Measurements from ENCODE around the gene C6orf141. TPM values are rescaled to one million over a fixed set of nuclear protein-coding genes. Genes with fewer than 3 reads are reported as not detected.

Gene C6orf141
- total RNA-seq, 4 donors from 2014 or later, result 1.0 to 7.8 (median 1.5) TPM; not detected in 1

DNA sequence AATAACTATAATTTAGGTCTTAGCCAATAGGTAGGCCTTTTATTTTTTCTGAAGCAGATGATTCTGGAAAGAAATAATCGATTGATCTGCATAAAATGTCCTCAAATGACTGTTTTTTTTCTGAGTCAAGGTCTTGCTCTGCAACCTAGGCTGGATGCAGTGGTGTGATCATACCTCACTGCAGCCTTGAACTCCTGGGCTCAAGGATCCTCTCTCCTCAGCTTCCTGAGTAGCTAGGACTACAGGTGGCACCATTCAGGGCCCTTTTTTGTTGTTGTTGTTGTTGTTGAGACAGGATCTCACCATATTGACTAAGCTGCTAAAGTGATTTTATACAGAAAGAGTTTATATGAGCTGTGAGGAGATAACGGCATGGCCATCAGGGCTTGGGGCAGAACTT lies 32.5 kb upstream of the C6orf141 start:
- DNase-seq (no peak), ATAC-seq (no peak)
- Histone ChIP-seq H3K9me3 (no peaks in the 10 kb centered on the region), H3K4me1 (no peaks in the 10 kb centered on the region), H3K4me3 (no peak overlapping the region), H3K27ac (no peak overlapping the region), H3K36me3 (no peaks in the 10 kb centered on the region), H3K27me3 (no peaks in the 10 kb centered on the region)
- intact Hi-C loops (cut with DNase I; ENCODE audit: low total_unique reads), result no loop called here
- in situ Hi-C loops (cut with MboI; ENCODE audit: low sequenced_read_pairs in 4 of 4), result no loop called here
- TF ChIP-seq, protein P1, sequence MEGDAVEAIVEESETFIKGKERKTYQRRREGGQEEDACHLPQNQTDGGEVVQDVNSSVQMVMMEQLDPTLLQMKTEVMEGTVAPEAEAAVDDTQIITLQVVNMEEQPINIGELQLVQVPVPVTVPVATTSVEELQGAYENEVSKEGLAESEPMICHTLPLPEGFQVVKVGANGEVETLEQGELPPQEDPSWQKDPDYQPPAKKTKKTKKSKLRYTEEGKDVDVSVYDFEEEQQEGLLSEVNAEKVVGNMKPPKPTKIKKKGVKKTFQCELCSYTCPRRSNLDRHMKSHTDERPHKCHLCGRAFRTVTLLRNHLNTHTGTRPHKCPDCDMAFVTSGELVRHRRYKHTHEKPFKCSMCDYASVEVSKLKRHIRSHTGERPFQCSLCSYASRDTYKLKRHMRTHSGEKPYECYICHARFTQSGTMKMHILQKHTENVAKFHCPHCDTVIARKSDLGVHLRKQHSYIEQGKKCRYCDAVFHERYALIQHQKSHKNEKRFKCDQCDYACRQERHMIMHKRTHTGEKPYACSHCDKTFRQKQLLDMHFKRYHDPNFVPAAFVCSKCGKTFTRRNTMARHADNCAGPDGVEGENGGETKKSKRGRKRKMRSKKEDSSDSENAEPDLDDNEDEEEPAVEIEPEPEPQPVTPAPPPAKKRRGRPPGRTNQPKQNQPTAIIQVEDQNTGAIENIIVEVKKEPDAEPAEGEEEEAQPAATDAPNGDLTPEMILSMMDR (IDR thresholded peaks at IDR 0.05 in 4 of 5, conservative IDR thresholded peaks at IDR 0.05 in 1 of 5), result no peak
- no peak for TF ChIP-seq POLR2A (IDR thresholded peaks at IDR 0.05)

DNA sequence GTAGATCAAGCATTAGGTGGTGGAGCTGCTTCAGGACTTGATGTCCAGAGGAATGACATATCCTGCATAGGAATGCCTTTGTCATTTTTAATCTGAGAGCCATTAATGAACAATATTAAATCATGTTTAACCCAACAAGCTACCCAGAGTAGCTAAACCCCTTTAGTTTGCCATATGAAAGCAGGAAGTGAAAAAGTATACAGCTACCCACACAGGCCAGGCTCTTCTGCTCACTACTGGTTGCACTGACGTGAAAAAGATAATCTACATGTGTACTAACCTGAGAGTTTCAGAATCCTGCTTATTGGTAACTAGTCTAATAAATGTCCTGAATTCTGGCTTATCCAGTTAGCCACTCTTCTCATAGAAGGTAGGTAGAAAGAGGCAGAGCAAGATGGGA lies 30.8 kb upstream of the C6orf141 start:
- Histone ChIP-seq H3K27ac (no peak overlapping the region), H3K27me3 (no peaks in the 10 kb centered on the region), H3K36me3 (no peaks in the 10 kb centered on the region), H3K9me3 (no peaks in the 10 kb centered on the region), H3K4me1 (no peaks in the 10 kb centered on the region), H3K4me3 (no peak overlapping the region)
- intact Hi-C loops (cut with DNase I; ENCODE audit: low total_unique reads), result no loop called here
- no peak for DNase-seq
- TF ChIP-seq, protein P1 (IDR thresholded peaks at IDR 0.05 in 4 of 5, conservative IDR thresholded peaks at IDR 0.05 in 1 of 5), result no peak
- TF ChIP-seq POLR2A (IDR thresholded peaks at IDR 0.05), result no peak
- in situ Hi-C loops (cut with MboI; ENCODE audit: low sequenced_read_pairs in 4 of 4), result no loop called here
- ATAC-seq, result no peak

DNA sequence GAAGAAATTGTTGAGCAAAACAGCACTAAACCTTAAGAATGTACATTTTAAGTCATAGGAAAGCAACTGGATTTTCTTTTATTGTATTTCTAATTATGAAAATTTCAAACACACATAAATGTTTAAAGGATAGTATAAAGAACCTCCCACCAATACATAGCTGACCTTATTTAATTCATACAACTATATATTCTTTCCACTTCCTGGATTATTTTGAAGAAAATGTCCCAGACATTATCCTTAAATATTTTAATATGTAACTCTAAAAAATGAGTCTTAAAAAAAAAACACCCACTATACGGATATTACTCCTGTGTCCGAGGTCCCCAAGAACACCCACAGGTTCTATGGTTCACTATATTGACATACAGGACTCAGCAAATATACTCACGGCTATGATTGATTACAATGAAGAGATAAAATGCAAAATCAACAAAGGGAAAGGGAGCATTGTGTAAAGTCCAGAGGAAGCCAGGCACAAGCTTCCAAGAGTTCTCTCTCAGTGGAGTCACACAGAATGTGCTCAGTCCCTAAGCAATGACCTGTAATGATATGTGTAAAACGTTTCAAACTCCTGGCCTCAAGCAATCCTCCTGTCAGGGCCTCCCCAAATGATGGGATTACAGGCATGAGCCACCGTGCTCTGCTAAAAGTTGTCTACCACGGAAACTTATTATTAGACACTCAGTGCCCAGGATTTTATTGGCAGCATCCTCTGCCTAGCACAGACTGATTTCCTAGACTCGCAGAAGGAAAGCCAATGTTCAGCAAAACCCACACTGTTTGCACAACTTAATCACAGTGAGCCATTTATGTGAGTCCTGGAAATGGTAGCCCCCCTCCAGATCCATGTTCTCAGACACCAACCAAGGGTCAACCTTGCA lies 27.5 kb upstream of the C6orf141 start:
- Histone ChIP-seq H3K9me3 (no peaks in the 10 kb centered on the region), H3K4me1 (no peaks in the 10 kb centered on the region), H3K4me3 (no peak overlapping the region), H3K27ac (no peak overlapping the region), H3K36me3 (no peaks in the 10 kb centered on the region), H3K27me3 (no peaks in the 10 kb centered on the region)
- ATAC-seq (no peak), DNase-seq (no peak)
- TF ChIP-seq, protein P1 (IDR thresholded peaks at IDR 0.05 in 4 of 5, conservative IDR thresholded peaks at IDR 0.05 in 1 of 5), result no peak
- TF ChIP-seq POLR2A (IDR thresholded peaks at IDR 0.05), result no peak
- intact Hi-C loops (cut with DNase I; ENCODE audit: low total_unique reads) (no loop called here), in situ Hi-C loops (cut with MboI; ENCODE audit: low sequenced_read_pairs in 4 of 4) (no loop called here)

DNA sequence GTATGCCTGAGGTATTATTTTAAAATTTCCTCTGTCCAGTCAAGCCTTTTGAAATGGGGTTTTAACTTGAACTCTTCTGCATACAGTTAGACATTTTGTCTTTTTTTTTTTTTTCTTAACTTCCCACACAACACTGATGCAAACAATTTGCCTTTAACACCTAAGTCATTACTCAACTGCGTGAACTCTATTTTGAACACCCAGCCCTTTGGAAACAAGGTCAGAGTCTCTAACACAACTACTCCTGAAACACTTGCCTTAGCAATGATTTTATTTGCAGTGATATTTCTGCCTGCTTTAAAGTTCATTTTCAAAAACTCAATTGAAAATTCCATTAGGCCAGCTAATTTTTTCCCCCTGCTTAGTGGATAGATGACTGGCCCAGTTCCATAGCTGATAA lies 26.6 kb upstream of the C6orf141 start:
- in situ Hi-C loops (cut with MboI; ENCODE audit: low sequenced_read_pairs in 4 of 4), result no loop called here
- TF ChIP-seq, protein P1 (IDR thresholded peaks at IDR 0.05 in 4 of 5, conservative IDR thresholded peaks at IDR 0.05 in 1 of 5), result no peak
- no peak for TF ChIP-seq POLR2A (IDR thresholded peaks at IDR 0.05)
- Histone ChIP-seq H3K27me3 (no peaks in the 10 kb centered on the region), H3K4me1 (no peaks in the 10 kb centered on the region), H3K27ac (no peak overlapping the region), H3K4me3 (no peak overlapping the region), H3K36me3 (no peaks in the 10 kb centered on the region), H3K9me3 (no peaks in the 10 kb centered on the region)
- no peak for ATAC-seq
- intact Hi-C loops (cut with DNase I; ENCODE audit: low total_unique reads), result no loop called here
- no peak for DNase-seq

All from gastrocnemius medialis (tissue), 4 donors.